GM12878 (cell line): Measurements from ENCODE around the gene CADPS.

Experiments
- EP300 ChIP-seq, 2 experiments: fragments of 150-350 bp in 1 of 2; IDR thresholded peaks; 2 replicates each; pipeline ENCODE4 v1.6.1; 2011 to 2012; ENCODE audit warnings: low read depth in 2 of 2, low read length in 2 of 2, borderline replicate concordance in 1 of 2, improper control_type of control experiment in 1 of 2, inconsistent platforms in 1 of 2; ENCODE audit not compliant: control insufficient read depth in 1 of 2
- KDM1A ChIP-seq: fragments of 200-600 bp; sonication (generic); IDR thresholded peaks from 2 replicates; pipeline ENCODE4 v1.6.1; 2016; ENCODE audit warnings: borderline replicate concordance
- NR2C2 ChIP-seq: IDR thresholded peaks from 2 replicates; pipeline ENCODE4 v1.6.1; 2011; ENCODE audit warnings: borderline replicate concordance, low read depth; ENCODE audit not compliant: control insufficient read depth, insufficient read length
- TF ChIP-seq, protein P1 (sequence below): IDR thresholded peaks from 2 replicates; pipeline ENCODE4 v1.6.1; 2012; ENCODE audit warnings: low read depth, low read length, improper control_type of control experiment
- TF ChIP-seq, protein P2 (sequence below), 3 experiments: IDR thresholded peaks in 2 of 3; conservative IDR thresholded peaks in 1 of 3; 2 replicates each; pipeline ENCODE4 v1.5.1; 2011; ENCODE audit warnings: low read depth in 3 of 3, low read length in 3 of 3, mild to moderate bottlenecking in 3 of 3, control low read depth in 2 of 3, moderate library complexity in 2 of 3, inconsistent platforms in 1 of 3, mixed read lengths in 1 of 3; ENCODE audit not compliant: control insufficient read depth in 2 of 3, insufficient read depth in 1 of 3; ENCODE audit errors: extremely low read depth in 1 of 3

DNA sequence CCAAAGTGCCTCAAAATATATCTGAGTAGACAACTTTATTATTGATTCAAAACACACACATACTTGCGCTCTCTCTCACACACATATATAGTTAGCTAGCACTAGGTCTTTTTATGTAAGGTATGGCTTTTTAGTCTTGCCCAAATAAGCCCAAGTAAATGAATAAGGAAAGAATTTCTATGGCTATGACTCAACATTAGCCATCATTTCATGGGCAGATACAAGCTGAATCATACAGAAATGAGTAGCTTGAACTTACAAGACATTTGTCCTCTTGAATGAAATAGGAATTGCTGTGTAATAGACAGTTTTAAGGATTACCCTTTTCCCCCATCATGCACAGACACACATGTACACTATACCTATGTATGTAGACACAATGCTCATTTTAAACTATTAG is 4.9 kb downstream of the CADPS start:
- TF ChIP-seq KDM1A (no peak), NR2C2 (no peak), EP300 (IDR thresholded peaks at IDR 0.05; ENCODE audit: borderline replicate concordance in 1 of 2, control insufficient read depth in 1 of 2, low read depth in 2 of 2, low read length in 2 of 2) (no peak)
- TF ChIP-seq, protein P1, sequence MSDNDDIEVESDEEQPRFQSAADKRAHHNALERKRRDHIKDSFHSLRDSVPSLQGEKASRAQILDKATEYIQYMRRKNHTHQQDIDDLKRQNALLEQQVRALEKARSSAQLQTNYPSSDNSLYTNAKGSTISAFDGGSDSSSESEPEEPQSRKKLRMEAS, result no peak
- TF ChIP-seq, protein P2, sequence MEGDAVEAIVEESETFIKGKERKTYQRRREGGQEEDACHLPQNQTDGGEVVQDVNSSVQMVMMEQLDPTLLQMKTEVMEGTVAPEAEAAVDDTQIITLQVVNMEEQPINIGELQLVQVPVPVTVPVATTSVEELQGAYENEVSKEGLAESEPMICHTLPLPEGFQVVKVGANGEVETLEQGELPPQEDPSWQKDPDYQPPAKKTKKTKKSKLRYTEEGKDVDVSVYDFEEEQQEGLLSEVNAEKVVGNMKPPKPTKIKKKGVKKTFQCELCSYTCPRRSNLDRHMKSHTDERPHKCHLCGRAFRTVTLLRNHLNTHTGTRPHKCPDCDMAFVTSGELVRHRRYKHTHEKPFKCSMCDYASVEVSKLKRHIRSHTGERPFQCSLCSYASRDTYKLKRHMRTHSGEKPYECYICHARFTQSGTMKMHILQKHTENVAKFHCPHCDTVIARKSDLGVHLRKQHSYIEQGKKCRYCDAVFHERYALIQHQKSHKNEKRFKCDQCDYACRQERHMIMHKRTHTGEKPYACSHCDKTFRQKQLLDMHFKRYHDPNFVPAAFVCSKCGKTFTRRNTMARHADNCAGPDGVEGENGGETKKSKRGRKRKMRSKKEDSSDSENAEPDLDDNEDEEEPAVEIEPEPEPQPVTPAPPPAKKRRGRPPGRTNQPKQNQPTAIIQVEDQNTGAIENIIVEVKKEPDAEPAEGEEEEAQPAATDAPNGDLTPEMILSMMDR (IDR thresholded peaks at IDR 0.05 in 2 of 3, conservative IDR thresholded peaks at IDR 0.05 in 1 of 3; ENCODE audit: control insufficient read depth in 2 of 3, extremely low read depth in 1 of 3, insufficient read depth in 1 of 3, low read depth in 3 of 3, low read length in 3 of 3), result no peak
